Measurements from ENCODE around the gene MSMB. TPM values are rescaled to one million over a fixed set of nuclear protein-coding genes. Genes with fewer than 3 reads are reported as not detected.

MSMB gene
- total RNA-seq, 2 experiments from 2014 or later = not detected

DNA sequence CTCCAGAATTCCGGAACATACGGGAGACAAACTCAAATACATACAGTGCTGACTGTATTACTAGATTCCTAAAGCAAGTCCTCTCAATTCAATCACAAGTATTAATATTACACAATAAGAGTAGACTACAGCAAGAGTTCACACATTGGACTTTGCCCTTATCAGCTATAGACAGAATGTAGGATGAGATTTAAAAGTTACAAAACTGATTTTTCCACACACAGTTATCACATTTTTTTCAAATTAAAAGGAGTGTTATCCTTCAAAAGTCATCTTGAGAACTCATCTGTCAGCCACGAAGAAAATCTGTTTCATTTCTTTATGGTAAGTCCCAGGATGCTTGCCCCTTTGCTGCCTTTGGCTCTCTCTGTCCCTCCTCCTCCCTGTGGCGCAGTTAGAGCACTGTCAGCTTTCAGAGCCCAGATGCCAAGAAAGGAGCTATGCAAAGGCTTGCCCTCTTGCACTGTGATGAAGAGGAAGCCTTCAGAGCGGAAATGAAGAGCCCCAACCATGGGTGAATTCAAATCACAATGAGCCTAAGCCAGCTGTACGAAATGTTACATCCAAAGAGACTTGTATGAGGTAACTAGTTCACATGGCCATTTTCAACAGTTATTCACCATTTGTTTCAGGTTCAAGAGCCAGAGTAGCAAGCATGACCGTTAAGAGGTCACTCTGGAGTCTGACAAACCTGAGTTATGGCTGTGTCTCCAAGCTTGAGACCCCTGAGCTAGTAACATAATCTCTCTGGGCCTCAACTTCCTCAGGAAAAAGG is 26.3 kb downstream of the MSMB start:
- no peaks in the 10 kb centered on the region for H3K9me2 ChIP-seq (ENCODE audit: insufficient read depth, low read length)
- DNase-seq (ENCODE audit: low spot score) = peak; percentile 86
- peaks cover 28% of the 10 kb centered on the region for H4K20me1 ChIP-seq (ENCODE audit: insufficient read depth, low read length)
- POLR2A ChIA-PET = interaction anchor here (0.6 to 3.2 kb wide), 9 partner anchors 8 to 72 kb away, joined by 3 to 12 read pairs (median 5); partner anchors contain the start of gene NCOA4
- TF ChIP-seq EZH2phosphoT487 (IDR thresholded peaks at IDR 0.05; ENCODE audit: borderline replicate concordance, low read depth, low read length) = no peak
- TF ChIP-seq, protein P1, sequence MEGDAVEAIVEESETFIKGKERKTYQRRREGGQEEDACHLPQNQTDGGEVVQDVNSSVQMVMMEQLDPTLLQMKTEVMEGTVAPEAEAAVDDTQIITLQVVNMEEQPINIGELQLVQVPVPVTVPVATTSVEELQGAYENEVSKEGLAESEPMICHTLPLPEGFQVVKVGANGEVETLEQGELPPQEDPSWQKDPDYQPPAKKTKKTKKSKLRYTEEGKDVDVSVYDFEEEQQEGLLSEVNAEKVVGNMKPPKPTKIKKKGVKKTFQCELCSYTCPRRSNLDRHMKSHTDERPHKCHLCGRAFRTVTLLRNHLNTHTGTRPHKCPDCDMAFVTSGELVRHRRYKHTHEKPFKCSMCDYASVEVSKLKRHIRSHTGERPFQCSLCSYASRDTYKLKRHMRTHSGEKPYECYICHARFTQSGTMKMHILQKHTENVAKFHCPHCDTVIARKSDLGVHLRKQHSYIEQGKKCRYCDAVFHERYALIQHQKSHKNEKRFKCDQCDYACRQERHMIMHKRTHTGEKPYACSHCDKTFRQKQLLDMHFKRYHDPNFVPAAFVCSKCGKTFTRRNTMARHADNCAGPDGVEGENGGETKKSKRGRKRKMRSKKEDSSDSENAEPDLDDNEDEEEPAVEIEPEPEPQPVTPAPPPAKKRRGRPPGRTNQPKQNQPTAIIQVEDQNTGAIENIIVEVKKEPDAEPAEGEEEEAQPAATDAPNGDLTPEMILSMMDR (conservative IDR thresholded peaks at IDR 0.05; ENCODE audit: low read length) = 0 out of 2 replicates have a peak, but pooled peaks have one; percentile 31
- H3K4me2 ChIP-seq (ENCODE audit: low read length) = peak overlapping the region; percentile 76
- H3K79me2 ChIP-seq (ENCODE audit: insufficient read depth, low read depth, low read length) = peaks cover 96% of the 10 kb centered on the region
- H3K4me1 ChIP-seq (ENCODE audit: insufficient read depth, low read length, poor library complexity, severe bottlenecking) = peaks cover 51% of the 10 kb centered on the region
- H3K9me3 ChIP-seq (ENCODE audit: low read length) = no peaks in the 10 kb centered on the region
- intact Hi-C loops (cut with micrococcal nuclease; ENCODE audit: unreplicated experiment) = loop anchor here (5.0 kb wide), 1 partner anchor 37 kb away; no protein-coding TSS in a partner anchor
- H3K36me3 ChIP-seq (ENCODE audit: insufficient read depth, low read length) = peaks cover 54% of the 10 kb centered on the region
- BruUV-seq (replicated peaks) = no TSS peak
- no peak overlapping the region for H2AFZ ChIP-seq (ENCODE audit: low read length)
- peak overlapping the region; percentile 79 for H3K27ac ChIP-seq (ENCODE audit: low read depth, low read length, poor library complexity, severe bottlenecking)
- CTCF ChIA-PET (ENCODE audit: unreplicated experiment) = interaction anchor here (1.5 kb wide), 1 partner anchor 12 kb away, joined by 5 read pairs; no protein-coding TSS in a partner anchor
- peak overlapping the region; percentile 46 for H3K4me3 ChIP-seq (ENCODE audit: low read depth, low read length, poor library complexity, severe bottlenecking)

DNA sequence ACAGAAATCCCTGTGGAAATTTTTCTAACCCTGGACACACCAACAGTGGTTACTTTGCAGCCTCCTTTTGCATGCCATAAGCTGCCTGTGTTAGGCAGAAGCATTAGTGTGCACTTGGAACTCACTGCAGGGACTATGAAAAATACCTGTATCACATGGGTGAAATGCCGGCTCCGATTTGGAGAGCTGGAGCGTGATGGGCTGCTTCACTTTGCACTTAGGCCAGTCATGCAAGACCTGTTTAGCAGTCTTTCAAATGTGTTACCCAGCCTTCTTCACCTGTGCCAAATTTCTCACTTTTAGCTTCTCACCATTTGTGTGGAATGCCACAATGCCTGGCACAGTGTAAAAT is 26.9 kb downstream of the MSMB start:
- Histone ChIP-seq H3K27ac (ENCODE audit: low read depth, low read length, poor library complexity, severe bottlenecking) (peak overlapping the region; percentile 79), H3K9me3 (ENCODE audit: low read length) (no peaks in the 10 kb centered on the region)
- POLR2A ChIA-PET = interaction anchor here (0.6 to 3.2 kb wide), 7 partner anchors 8 to 73 kb away, joined by 3 to 12 read pairs (median 5); partner anchors contain the start of gene NCOA4

More for the DNA sequence above, 26.9 kb downstream of the MSMB start:
- Histone ChIP-seq H3K9me2 (ENCODE audit: insufficient read depth, low read length) (no peaks in the 10 kb centered on the region), H3K79me2 (ENCODE audit: insufficient read depth, low read depth, low read length) (peaks cover 90% of the 10 kb centered on the region), H3K4me3 (ENCODE audit: low read depth, low read length, poor library complexity, severe bottlenecking) (peak overlapping the region; percentile 46), H3K4me1 (ENCODE audit: insufficient read depth, low read length, poor library complexity, severe bottlenecking) (peaks cover 46% of the 10 kb centered on the region), H3K4me2 (ENCODE audit: low read length) (peak overlapping the region; percentile 76), H3K36me3 (ENCODE audit: insufficient read depth, low read length) (peaks cover 59% of the 10 kb centered on the region), H4K20me1 (ENCODE audit: insufficient read depth, low read length) (peaks cover 22% of the 10 kb centered on the region), H2AFZ (ENCODE audit: low read length) (no peak overlapping the region)
- DNase-seq (ENCODE audit: low spot score) = no peak
- intact Hi-C loops (cut with micrococcal nuclease; ENCODE audit: unreplicated experiment) = no loop called here
- no TSS peak for BruUV-seq (replicated peaks)
- TF ChIP-seq EZH2phosphoT487 (IDR thresholded peaks at IDR 0.05; ENCODE audit: borderline replicate concordance, low read depth, low read length) = no peak
- TF ChIP-seq, protein P1 (conservative IDR thresholded peaks at IDR 0.05; ENCODE audit: low read length) = no peak
- CTCF ChIA-PET (ENCODE audit: unreplicated experiment) = interaction anchor here (1.5 kb wide), 1 partner anchor 13 kb away, joined by 5 read pairs; no protein-coding TSS in a partner anchor
